A673 (cell line): ENCODE data around the gene ANKRD1. TPM values are rescaled to one million over a fixed set of nuclear protein-coding genes. Genes with fewer than 3 reads are reported as not detected.

Source experiments
- BruUV-seq: library from RNA; stranded (reverse); fragments of 400-500 nt; replicated peaks from 2 replicates; lab custom pipeline; 2021; lab: Mats Ljungman, UMichigan
- CTCF ChIA-PET: fragments of 300-600 bp; sonication (Branson Sonifier 250); formaldehyde crosslinking; loops from one replicate; lab custom pipeline; 2022; ENCODE audit warnings: antibody characterized with exemption; lab: Charles Lee
- POLR2A ChIA-PET: fragments of 300-600 bp; sonication (Branson Sonifier 250); formaldehyde crosslinking; loops from one replicate; lab custom pipeline; 2022; ENCODE audit warnings: antibody characterized with exemption; ENCODE audit not compliant: low non-redundant PET; lab: Charles Lee
- DNase-seq: peaks from one replicate; pipeline ENCODE4 v3.0.0-alpha.2; 2015; ENCODE audit warnings: low spot score
- H3K27ac ChIP-seq: fragments of 200-600 bp; sonication (generic); 2 replicates; pipeline ENCODE4 v1.5.1; 2016; ENCODE audit warnings: mixed run types, low read depth, mild to moderate bottlenecking, mixed read lengths, antibody characterized with exemption, low read length; ENCODE audit not compliant: poor library complexity, severe bottlenecking
- H3K27me3 ChIP-seq: fragments of 200-600 bp; sonication (generic); replicated peaks from 2 replicates; pipeline ENCODE4 v1.6.1; 2017; ENCODE audit warnings: mixed run types, low read depth, mild to moderate bottlenecking, mixed read lengths, antibody characterized with exemption, low read length; ENCODE audit not compliant: insufficient read depth, poor library complexity
- H3K36me3 ChIP-seq: fragments of 200-600 bp; sonication (generic); 2 replicates; pipeline ENCODE4 v1.6.1; 2016; ENCODE audit warnings: mixed run types, mild to moderate bottlenecking, mixed read lengths, antibody characterized with exemption, low read length; ENCODE audit not compliant: insufficient read depth, poor library complexity, severe bottlenecking
- H3K4me1 ChIP-seq: fragments of 200-600 bp; sonication (generic); 2 replicates; pipeline ENCODE4 v1.6.1; 2017; ENCODE audit warnings: mixed run types, mild to moderate bottlenecking, mixed read lengths, antibody characterized with exemption, low read length; ENCODE audit not compliant: insufficient read depth, poor library complexity, severe bottlenecking
- H3K4me3 ChIP-seq: fragments of 200-600 bp; sonication (generic); 2 replicates; pipeline ENCODE4 v1.5.1; 2016; ENCODE audit warnings: low read depth, mixed run types, mild to moderate bottlenecking, mixed read lengths, low read length; ENCODE audit not compliant: poor library complexity, severe bottlenecking
- H3K9me3 ChIP-seq: fragments of 200-600 bp; sonication (generic); 2 replicates; pipeline ENCODE4 v1.6.1; 2016; ENCODE audit warnings: mixed run types, low read depth, mild to moderate bottlenecking, mixed read lengths, antibody characterized with exemption, low read length; ENCODE audit not compliant: poor library complexity, severe bottlenecking
- EZH2 ChIP-seq: fragments of 200-600 bp; sonication (generic); IDR thresholded peaks from 2 replicates; pipeline ENCODE4 v1.6.1; 2017; ENCODE audit warnings: borderline replicate concordance, low read depth, mild to moderate bottlenecking, mixed read lengths, antibody characterized with exemption, low read length; ENCODE audit not compliant: poor library complexity, severe bottlenecking
- intact Hi-C: fragments of 100-400 bp; cut with micrococcal nuclease; formaldehyde crosslinking; loops from one replicate; pipeline ENCODE4 v1.10.0; 2022; ENCODE audit not compliant: unreplicated experiment
- total RNA-seq: library from RNA; stranded (reverse); gene quantifications from 2 replicates; pipeline ENCODE4 v1.2.3, GENCODE V29; 2021
- TF ChIP-seq, protein P1 (sequence below): fragments of 300-800, 200-600 bp; sonication (generic); conservative IDR thresholded peaks from 2 replicates; pipeline ENCODE4 v1.5.1; 2017; ENCODE audit warnings: low read depth, mild to moderate bottlenecking, antibody characterized with exemption, low read length, moderate library complexity, mixed read lengths

Gene ANKRD1
- total RNA-seq, 1 experiment from 2014 or later = not detected

DNA sequence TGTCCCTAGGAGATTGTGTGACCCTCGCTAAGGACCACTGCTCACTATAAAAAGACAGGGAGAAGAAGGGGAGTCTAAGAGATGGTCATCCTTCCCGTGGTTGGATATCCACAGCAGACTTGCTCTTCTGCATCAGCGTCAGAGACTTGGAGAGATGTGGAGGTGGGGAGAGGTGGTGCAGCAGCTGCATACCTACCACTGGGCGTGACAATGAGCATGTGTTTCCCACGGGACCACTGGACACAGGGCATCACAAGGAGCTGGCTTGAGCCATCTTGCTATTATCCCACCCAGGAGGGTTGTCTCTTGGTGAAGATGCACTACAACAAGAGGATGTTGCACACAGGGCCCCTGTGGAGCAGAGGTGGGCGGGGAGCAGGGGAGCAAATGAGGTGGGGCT lies 18.8 kb upstream of the ANKRD1 start:
- no peak overlapping the region for H3K27ac ChIP-seq
- no peaks in the 10 kb centered on the region for H3K9me3 ChIP-seq
- no peak overlapping the region for H3K4me3 ChIP-seq
- DNase-seq = no peak
- H3K36me3 ChIP-seq = no peaks in the 10 kb centered on the region
- no TSS peak for BruUV-seq
- CTCF ChIA-PET = no interaction called here
- no peaks in the 10 kb centered on the region for H3K4me1 ChIP-seq
- intact Hi-C loops = no loop called here
- POLR2A ChIA-PET = no interaction called here
- TF ChIP-seq EZH2 = no peak
- TF ChIP-seq, protein P1, sequence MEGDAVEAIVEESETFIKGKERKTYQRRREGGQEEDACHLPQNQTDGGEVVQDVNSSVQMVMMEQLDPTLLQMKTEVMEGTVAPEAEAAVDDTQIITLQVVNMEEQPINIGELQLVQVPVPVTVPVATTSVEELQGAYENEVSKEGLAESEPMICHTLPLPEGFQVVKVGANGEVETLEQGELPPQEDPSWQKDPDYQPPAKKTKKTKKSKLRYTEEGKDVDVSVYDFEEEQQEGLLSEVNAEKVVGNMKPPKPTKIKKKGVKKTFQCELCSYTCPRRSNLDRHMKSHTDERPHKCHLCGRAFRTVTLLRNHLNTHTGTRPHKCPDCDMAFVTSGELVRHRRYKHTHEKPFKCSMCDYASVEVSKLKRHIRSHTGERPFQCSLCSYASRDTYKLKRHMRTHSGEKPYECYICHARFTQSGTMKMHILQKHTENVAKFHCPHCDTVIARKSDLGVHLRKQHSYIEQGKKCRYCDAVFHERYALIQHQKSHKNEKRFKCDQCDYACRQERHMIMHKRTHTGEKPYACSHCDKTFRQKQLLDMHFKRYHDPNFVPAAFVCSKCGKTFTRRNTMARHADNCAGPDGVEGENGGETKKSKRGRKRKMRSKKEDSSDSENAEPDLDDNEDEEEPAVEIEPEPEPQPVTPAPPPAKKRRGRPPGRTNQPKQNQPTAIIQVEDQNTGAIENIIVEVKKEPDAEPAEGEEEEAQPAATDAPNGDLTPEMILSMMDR = no peak
- H3K27me3 ChIP-seq = no peaks in the 10 kb centered on the region

DNA sequence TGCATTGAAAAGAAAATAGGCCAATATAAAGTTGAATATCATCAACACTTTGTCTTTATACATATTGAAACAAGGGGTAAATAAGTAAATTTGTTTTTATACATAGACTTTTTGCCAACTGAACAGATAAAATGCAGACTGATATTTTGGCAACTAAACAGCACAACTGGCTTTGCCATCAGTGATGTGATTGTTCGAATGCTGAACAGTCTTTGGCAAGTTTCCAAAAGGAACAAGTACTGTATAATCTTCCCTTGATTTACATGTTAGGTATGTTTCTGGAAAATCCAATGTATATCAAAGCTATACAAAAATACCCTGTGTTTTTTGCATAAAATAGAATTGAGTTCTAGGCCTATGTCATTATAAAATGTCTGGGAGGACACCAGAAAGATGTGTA lies 18.2 kb upstream of the ANKRD1 start:
- TF ChIP-seq, protein P1 = no peak
- TF ChIP-seq EZH2 = no peak
- H3K36me3 ChIP-seq = no peaks in the 10 kb centered on the region
- BruUV-seq = no TSS peak
- H3K4me3 ChIP-seq = no peak overlapping the region
- H3K9me3 ChIP-seq = no peaks in the 10 kb centered on the region
- no peaks in the 10 kb centered on the region for H3K4me1 ChIP-seq
- no peak for DNase-seq
- ChIA-PET POLR2A (no interaction called here), CTCF (no interaction called here)
- intact Hi-C loops = no loop called here
- no peaks in the 10 kb centered on the region for H3K27me3 ChIP-seq
- H3K27ac ChIP-seq = no peak overlapping the region

DNA sequence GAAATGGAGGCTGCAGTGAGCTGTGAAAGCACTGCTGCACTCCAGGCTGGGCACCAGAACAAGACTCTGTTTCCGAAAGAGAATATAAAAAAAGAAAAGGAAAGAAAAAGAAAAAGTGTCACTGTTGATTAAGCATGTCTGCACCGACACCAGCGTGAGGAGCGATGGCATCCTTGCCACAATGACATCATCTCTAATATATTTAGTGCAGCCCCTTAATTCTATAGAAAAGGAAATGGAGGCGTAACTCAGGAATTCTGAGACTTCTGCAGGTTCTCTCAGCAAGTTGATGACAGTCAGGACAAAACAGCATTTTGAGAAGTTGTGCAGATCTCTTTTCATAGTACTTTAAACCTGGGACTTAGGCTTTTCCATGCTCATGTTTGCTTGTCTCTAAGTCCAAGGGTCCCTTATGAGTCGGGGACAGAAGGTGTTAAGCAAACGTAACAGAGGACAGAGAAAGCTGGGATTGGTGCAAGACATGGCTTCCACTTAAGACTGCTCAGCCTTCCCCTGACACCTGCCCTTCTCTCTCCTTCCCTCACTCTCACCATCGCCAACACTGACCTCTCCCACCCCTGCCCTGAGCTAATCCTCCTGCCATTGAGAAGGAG lies 16.9 kb upstream of the ANKRD1 start:
- DNase-seq = peak; percentile 33
- TF ChIP-seq, protein P1 = no peak
- no peak for TF ChIP-seq EZH2
- H3K4me3 ChIP-seq = no peak overlapping the region
- H3K27ac ChIP-seq = no peak overlapping the region
- H3K4me1 ChIP-seq = no peaks in the 10 kb centered on the region
- intact Hi-C loops = no loop called here
- H3K9me3 ChIP-seq = no peaks in the 10 kb centered on the region
- no TSS peak for BruUV-seq
- ChIA-PET POLR2A (no interaction called here), CTCF (no interaction called here)
- no peaks in the 10 kb centered on the region for H3K36me3 ChIP-seq
- no peaks in the 10 kb centered on the region for H3K27me3 ChIP-seq
